SK-N-SH treated with all-trans-retinoic acid at 6 μM for 48 hours (cell line): ENCODE measurements around the gene ANKIB1.

Experiments used
- ATAC-seq: fragments of 200-7000 bp; cut with Tn5 transposase; 3 replicates; pipeline ENCODE4 v1.9.1; 2020; ENCODE audit warnings: mild to moderate bottlenecking, moderate library complexity
- ARNTL ChIP-seq: fragments of 450-650 bp; formaldehyde crosslinking; IDR thresholded peaks from 2 replicates; pipeline ENCODE4 v1.5.0; 2020; ENCODE audit warnings: low read depth, mild to moderate bottlenecking, moderate library complexity, borderline replicate concordance
- BACH2 ChIP-seq: fragments of 250-450 bp; sonication (Bioruptor Pico); IDR thresholded peaks from 2 replicates; pipeline ENCODE4 v1.9.0; 2021; ENCODE audit warnings: mild to moderate bottlenecking, borderline replicate concordance
- CREB5 ChIP-seq: fragments of 250-450 bp; sonication (Bioruptor Pico); IDR thresholded peaks from 2 replicates; pipeline ENCODE4 v1.5.1; 2020; ENCODE audit warnings: low read depth, mild to moderate bottlenecking, moderate library complexity
- CSDC2 ChIP-seq: fragments of 250-450 bp; sonication (Bioruptor Pico); IDR thresholded peaks from 2 replicates; pipeline ENCODE4 v1.5.0; 2020; ENCODE audit warnings: mild to moderate bottlenecking, moderate library complexity
- CSRNP3 ChIP-seq: fragments of 250-450 bp; sonication (Bioruptor Pico); IDR thresholded peaks from 2 replicates; pipeline ENCODE4 v1.5.1; 2021; ENCODE audit warnings: mild to moderate bottlenecking, moderate library complexity
- ESRRG ChIP-seq: fragments of 250-450 bp; sonication (Bioruptor Pico); IDR thresholded peaks from 2 replicates; pipeline ENCODE4 v1.6.1; 2021; ENCODE audit warnings: mild to moderate bottlenecking
- GLIS3 ChIP-seq: fragments of 250-450 bp; sonication (Bioruptor Pico); IDR thresholded peaks from 2 replicates; pipeline ENCODE4 v1.5.0; 2020; ENCODE audit warnings: mild to moderate bottlenecking, moderate library complexity
- ISL1 ChIP-seq: fragments of 250-450 bp; sonication (Bioruptor Pico); IDR thresholded peaks from 2 replicates; pipeline ENCODE4 v2.1.2; 2022; ENCODE audit warnings: mild to moderate bottlenecking, moderate library complexity
- OSR1 ChIP-seq: fragments of 250-450 bp; sonication (Bioruptor Pico); IDR thresholded peaks from 2 replicates; pipeline ENCODE4 v1.8.0; 2022; ENCODE audit warnings: moderate library complexity, mild to moderate bottlenecking, inconsistent platforms
- PATZ1 ChIP-seq: fragments of 250-450 bp; sonication (Bioruptor Pico); IDR thresholded peaks from 2 replicates; pipeline ENCODE4 v1.8.0; 2020; ENCODE audit warnings: mild to moderate bottlenecking, moderate library complexity, borderline replicate concordance
- POU6F1 ChIP-seq: fragments of 250-450 bp; sonication (Bioruptor Pico); IDR thresholded peaks from 2 replicates; pipeline ENCODE4 v1.8.0; 2021; ENCODE audit warnings: low read depth, mild to moderate bottlenecking, moderate library complexity, borderline replicate concordance
- PPARA ChIP-seq: fragments of 250-450 bp; sonication (Bioruptor Pico); IDR thresholded peaks from 2 replicates; pipeline ENCODE4 v1.5.0; 2020; ENCODE audit warnings: mild to moderate bottlenecking, borderline replicate concordance
- RARB ChIP-seq: fragments of 250-450 bp; sonication (Bioruptor Pico); IDR thresholded peaks from 2 replicates; pipeline ENCODE4 v1.8.0; 2021; ENCODE audit warnings: mild to moderate bottlenecking, moderate library complexity
- SNAI2 ChIP-seq: fragments of 250-450 bp; sonication (Bioruptor Pico); IDR thresholded peaks from 2 replicates; pipeline ENCODE4 v1.5.0; 2020; ENCODE audit warnings: mild to moderate bottlenecking, moderate library complexity
- TCF4 ChIP-seq: fragments of 250-450 bp; sonication (Bioruptor Pico); IDR thresholded peaks from 2 replicates; pipeline ENCODE4 v1.8.0; 2021; ENCODE audit warnings: mild to moderate bottlenecking, moderate library complexity, borderline replicate concordance
- TOX ChIP-seq: fragments of 250-450 bp; sonication (Bioruptor Pico); IDR thresholded peaks from 2 replicates; pipeline ENCODE4 v1.8.0; 2021; ENCODE audit warnings: mild to moderate bottlenecking, moderate library complexity, borderline replicate concordance
- ZC3H10 ChIP-seq: fragments of 250-450 bp; sonication (Bioruptor Pico); IDR thresholded peaks from 2 replicates; pipeline ENCODE4 v1.5.1; 2021; ENCODE audit warnings: mild to moderate bottlenecking, moderate library complexity
- ZFP3 ChIP-seq: fragments of 250-450 bp; sonication (Bioruptor Pico); IDR thresholded peaks from 2 replicates; pipeline ENCODE4 v1.5.0; 2020; ENCODE audit warnings: mild to moderate bottlenecking, moderate library complexity
- ZNF565 ChIP-seq: fragments of 450-650 bp; formaldehyde crosslinking; conservative IDR thresholded peaks from 2 replicates; pipeline ENCODE4 v1.5.0; 2020; ENCODE audit warnings: low read depth, mild to moderate bottlenecking, moderate library complexity
- ZNF70 ChIP-seq: fragments of 450-650 bp; formaldehyde crosslinking; IDR thresholded peaks from 2 replicates; pipeline ENCODE4 v1.5.0; 2020; ENCODE audit warnings: mild to moderate bottlenecking, moderate library complexity
- ZNF8 ChIP-seq: fragments of 450-650 bp; formaldehyde crosslinking; IDR thresholded peaks from 2 replicates; pipeline ENCODE4 v1.5.0; 2020; ENCODE audit warnings: mild to moderate bottlenecking, moderate library complexity

The ANKIB1 gene

GRCh38 chr7:92333866-92334265, 88.1 kb downstream of the ANKIB1 start:
- no peak for ATAC-seq
- TF ChIP-seq POU6F1 (CRISPR knock-in tag) (no peak), OSR1 (CRISPR knock-in tag) (no peak), ZFP3 (CRISPR knock-in tag) (no peak), ESRRG (no peak), SNAI2 (no peak), ZNF565 (CRISPR knock-in tag) (no peak), PATZ1 (CRISPR knock-in tag) (no peak), ZNF8 (no peak), ZNF70 (CRISPR knock-in tag) (no peak), CSRNP3 (CRISPR knock-in tag) (no peak), CSDC2 (no peak), ZC3H10 (no peak), PPARA (CRISPR knock-in tag) (no peak)
- TF ChIP-seq, all 23 proteins: peak for 0

GRCh38 chr7:92335574-92335973, 89.8 kb downstream of the ANKIB1 start:
- TF ChIP-seq ZC3H10 (no peak), TOX (CRISPR knock-in tag) (no peak), TCF4 (CRISPR knock-in tag) (no peak), CSDC2 (no peak), RARB (CRISPR knock-in tag) (no peak), GLIS3 (no peak), BACH2 (CRISPR knock-in tag) (no peak), OSR1 (CRISPR knock-in tag) (no peak), ZFP3 (CRISPR knock-in tag) (no peak), CREB5 (no peak), ISL1 (no peak), PATZ1 (CRISPR knock-in tag) (no peak), ARNTL (CRISPR knock-in tag) (no peak), ZNF8 (no peak)
- no peak for ATAC-seq

GRCh38 chr7:92336662-92337340, 91.0 kb downstream of the ANKIB1 start:
- ATAC-seq: no peak
- no peak for TF ChIP-seq ZNF8
- no peak for TF ChIP-seq OSR1 (CRISPR knock-in tag)
- TF ChIP-seq PPARA (CRISPR knock-in tag): no peak
- no peak for TF ChIP-seq SNAI2
- no peak for TF ChIP-seq ZNF70 (CRISPR knock-in tag)
- TF ChIP-seq BACH2 (CRISPR knock-in tag): no peak
- no peak for TF ChIP-seq ISL1
- TF ChIP-seq CSDC2: no peak
- TF ChIP-seq CREB5: no peak
- no peak for TF ChIP-seq GLIS3
- TF ChIP-seq POU6F1 (CRISPR knock-in tag): no peak
- TF ChIP-seq PATZ1 (CRISPR knock-in tag): no peak
